Liver (tissue), 9 donors: ENCODE results near the gene GSTT4. TPM values are rescaled to one million over a fixed set of nuclear protein-coding genes. Genes with fewer than 3 reads are reported as not detected.

Source experiments
- DNase-seq: peaks from one replicate; pipeline ENCODE4 v3.0.0-alpha.2; 2017; ENCODE audit warnings: low spot score
- H3K27ac ChIP-seq, 2 donors: one replicate each; pipeline ENCODE4 v1.7.0; 2013; ENCODE audit warnings: inconsistent platforms in 2 of 2, low read length in 2 of 2, control low read depth in 1 of 2, low read depth in 1 of 2, mild to moderate bottlenecking in 1 of 2
- H3K27me3 ChIP-seq, 4 donors: one replicate each; pipeline versions ENCODE4 v1.6.1 to v1.7.0; 2013; ENCODE audit warnings: low read length in 3 of 4, inconsistent platforms in 1 of 4, mild to moderate bottlenecking in 1 of 4, moderate library complexity in 1 of 4; ENCODE audit not compliant: control insufficient read depth in 4 of 4, insufficient read depth in 4 of 4
- H3K36me3 ChIP-seq, 4 donors: one replicate each; pipeline versions ENCODE4 v1.6.1 to v1.7.0; 2013; ENCODE audit warnings: low read length in 3 of 4, mild to moderate bottlenecking in 3 of 4, low read depth in 1 of 4, moderate library complexity in 1 of 4; ENCODE audit not compliant: control insufficient read depth in 4 of 4, insufficient read depth in 3 of 4
- H3K4me1 ChIP-seq, 4 donors: one replicate each; pipeline versions ENCODE4 v1.6.1 to v1.7.0; 2013; ENCODE audit warnings: low read length in 3 of 4, mild to moderate bottlenecking in 3 of 4, moderate library complexity in 1 of 4; ENCODE audit not compliant: control insufficient read depth in 4 of 4, insufficient read depth in 4 of 4
- H3K4me3 ChIP-seq, 3 donors: one replicate each; pipeline versions ENCODE4 v1.6.1 to v1.7.0; 2013; ENCODE audit warnings: low read length in 3 of 3, control low read depth in 1 of 3, low read depth in 1 of 3, mild to moderate bottlenecking in 1 of 3
- H3K9ac ChIP-seq, 2 donors: one replicate each; pipeline ENCODE4 v1.7.0; 2013; ENCODE audit warnings: low read length in 2 of 2, mild to moderate bottlenecking in 2 of 2, moderate library complexity in 2 of 2, control low read depth in 1 of 2, low read depth in 1 of 2
- H3K9me3 ChIP-seq, 4 donors: one replicate each; pipeline versions ENCODE4 v1.6.1 to v1.7.0; 2013; ENCODE audit warnings: low read length in 3 of 4; ENCODE audit not compliant: control insufficient read depth in 4 of 4
- FOXA2 ChIP-seq: IDR thresholded peaks from 2 replicates; pipeline ENCODE4 v1.6.1; 2016; ENCODE audit warnings: antibody characterized with exemption
- GABPA ChIP-seq, 2 donors: IDR thresholded peaks in 1 of 2; conservative IDR thresholded peaks in 1 of 2; 2 replicates each; pipeline ENCODE4 v1.6.1; 2016; ENCODE audit warnings: antibody characterized with exemption in 2 of 2, mild to moderate bottlenecking in 1 of 2, moderate library complexity in 1 of 2
- HNF4A ChIP-seq, 2 donors: conservative IDR thresholded peaks; 2 replicates each; pipeline ENCODE4 v1.6.1; 2016; ENCODE audit warnings: antibody characterized with exemption in 2 of 2, mild to moderate bottlenecking in 2 of 2
- HNF4G ChIP-seq: IDR thresholded peaks from 2 replicates; pipeline ENCODE4 v1.6.1; 2016; ENCODE audit warnings: antibody characterized with exemption
- JUND ChIP-seq, 2 donors: IDR thresholded peaks; 2 replicates each; pipeline ENCODE4 v1.6.1; 2016; ENCODE audit warnings: antibody characterized with exemption in 2 of 2
- NR2F2 ChIP-seq: IDR thresholded peaks from 2 replicates; pipeline ENCODE4 v1.6.1; 2016; ENCODE audit warnings: antibody characterized with exemption
- RAD21 ChIP-seq, 2 donors: IDR thresholded peaks; 2 replicates each; pipeline ENCODE4 v1.6.1; 2016; ENCODE audit warnings: antibody characterized with exemption in 2 of 2, mild to moderate bottlenecking in 2 of 2
- RXRA ChIP-seq, 2 donors: IDR thresholded peaks; 2 replicates each; pipeline ENCODE4 v1.6.1; 2017 to 2018; ENCODE audit warnings: antibody characterized with exemption in 2 of 2, mild to moderate bottlenecking in 1 of 2
- SP1 ChIP-seq: IDR thresholded peaks from 2 replicates; pipeline ENCODE4 v1.6.1; 2018; ENCODE audit warnings: antibody characterized with exemption, mild to moderate bottlenecking
- TAF1 ChIP-seq: conservative IDR thresholded peaks from 2 replicates; pipeline ENCODE4 v1.6.1; 2016; ENCODE audit warnings: antibody characterized with exemption, mild to moderate bottlenecking
- YY1 ChIP-seq: IDR thresholded peaks from 2 replicates; pipeline ENCODE4 v1.6.1; 2016; ENCODE audit warnings: antibody characterized with exemption, mild to moderate bottlenecking
- WGBS: extraction: QIAGEN DNeasy Blood & Tissue Kit; methylation state at CpG from one replicate; pipeline ENCODE4 v1.1.7; 2013; 5-methylcytosine and 5-hydroxymethylcytosine counted together
- polyA plus RNA-seq, 2 donors: library from polyadenylated mRNA; stranded (reverse) in 1 of 2; unstranded in 1 of 2; fragments of 200-250 nt in 1 of 2; fragments of >200 nt in 1 of 2; fragmentation: Nextera tagmentation in 1 of 2; extraction: Ambion mirVana in 1 of 2; gene quantifications; one replicate each; pipeline versions ENCODE4 v1.2.1 to v1.2.3, GENCODE V29; 2013 to 2015
- total RNA-seq, 2 donors: library from RNA; depleted of rRNA; stranded (reverse); fragments of >200 nt; gene quantifications; one replicate each; pipeline ENCODE4 v1.2.3, GENCODE V29; 2014
- TF ChIP-seq, protein P1 (sequence below): IDR thresholded peaks from 2 replicates; pipeline ENCODE4 v1.6.1; 2016; ENCODE audit warnings: antibody characterized with exemption
- TF ChIP-seq, protein P2 (sequence below): fragments of 150-350 bp; IDR thresholded peaks from 2 replicates; pipeline ENCODE4 v1.5.1; 2017; ENCODE audit warnings: improper control_type of control experiment, low read depth, low read length; ENCODE audit not compliant: missing input control
- donor health status: healthy.
- donor health status: healthy.
- donor health status: healthy.
- donor health status: healthy.
- donor health status: healthy.

The GSTT4 gene
- total and polyA plus RNA-seq, 4 donors, result not detected

DNA sequence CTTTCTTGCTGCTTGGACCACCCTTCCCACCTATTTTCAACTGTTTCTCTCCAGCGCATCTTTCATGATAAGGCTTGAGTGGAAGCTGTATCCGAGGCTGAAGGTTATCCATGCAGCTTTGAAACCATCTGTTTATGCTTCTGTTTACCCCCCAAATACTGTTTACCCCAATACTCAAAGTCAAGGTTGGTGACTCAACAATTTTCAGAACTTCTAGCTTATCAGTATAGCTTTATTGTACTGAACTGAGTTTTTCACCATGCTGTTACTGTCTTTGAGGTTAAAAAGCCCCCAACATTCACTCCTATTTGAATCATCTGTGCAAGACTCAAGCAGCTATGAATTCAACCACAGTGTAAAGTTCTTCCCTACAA, 4.8 kb upstream of the GSTT4 start (continued):
- TF ChIP-seq, protein P1, sequence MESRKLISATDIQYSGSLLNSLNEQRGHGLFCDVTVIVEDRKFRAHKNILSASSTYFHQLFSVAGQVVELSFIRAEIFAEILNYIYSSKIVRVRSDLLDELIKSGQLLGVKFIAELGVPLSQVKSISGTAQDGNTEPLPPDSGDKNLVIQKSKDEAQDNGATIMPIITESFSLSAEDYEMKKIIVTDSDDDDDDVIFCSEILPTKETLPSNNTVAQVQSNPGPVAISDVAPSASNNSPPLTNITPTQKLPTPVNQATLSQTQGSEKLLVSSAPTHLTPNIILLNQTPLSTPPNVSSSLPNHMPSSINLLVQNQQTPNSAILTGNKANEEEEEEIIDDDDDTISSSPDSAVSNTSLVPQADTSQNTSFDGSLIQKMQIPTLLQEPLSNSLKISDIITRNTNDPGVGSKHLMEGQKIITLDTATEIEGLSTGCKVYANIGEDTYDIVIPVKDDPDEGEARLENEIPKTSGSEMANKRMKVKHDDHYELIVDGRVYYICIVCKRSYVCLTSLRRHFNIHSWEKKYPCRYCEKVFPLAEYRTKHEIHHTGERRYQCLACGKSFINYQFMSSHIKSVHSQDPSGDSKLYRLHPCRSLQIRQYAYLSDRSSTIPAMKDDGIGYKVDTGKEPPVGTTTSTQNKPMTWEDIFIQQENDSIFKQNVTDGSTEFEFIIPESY, result no peak

DNA sequence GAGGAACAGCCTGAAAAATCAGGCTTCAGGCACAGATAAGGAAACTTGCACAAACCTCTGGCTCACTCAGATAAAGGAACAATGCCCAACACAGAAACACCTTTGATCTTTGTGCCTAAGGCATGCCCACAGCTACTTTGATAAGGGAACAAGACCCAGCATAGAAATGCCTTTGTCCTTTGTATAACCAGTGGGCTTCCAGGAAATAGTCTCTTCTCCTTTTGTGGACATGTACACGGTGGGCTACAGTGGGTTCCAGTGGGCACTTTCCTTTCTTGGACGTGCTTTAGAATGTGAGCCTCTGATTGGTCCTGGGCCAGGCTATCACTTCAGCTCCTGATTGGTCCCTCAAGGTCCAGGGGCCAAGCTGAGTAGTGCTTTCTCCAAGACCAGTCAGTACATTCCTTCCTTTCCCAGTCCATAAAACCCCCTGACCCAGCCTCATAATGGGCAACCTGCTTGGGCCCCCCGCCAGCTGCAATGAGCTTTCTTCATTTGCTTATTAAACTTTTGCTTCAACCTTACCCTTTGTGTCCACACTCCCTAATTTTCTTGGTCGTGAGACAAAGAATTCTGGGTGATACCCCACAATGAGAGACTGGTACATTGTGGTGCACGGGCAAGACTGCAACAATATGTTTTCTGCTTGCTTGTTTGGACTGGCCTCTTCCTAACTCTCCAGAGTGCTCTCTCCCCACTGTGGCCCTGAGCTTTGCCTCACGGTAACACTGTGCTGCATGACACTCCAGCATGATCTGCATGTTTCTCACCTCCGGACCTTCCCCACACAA, 4.2 kb upstream of the GSTT4 start:
- Histone ChIP-seq H3K36me3 (no peaks in the 10 kb centered on the region), H3K27me3 (no peaks in the 10 kb centered on the region), H3K4me1 (peaks cover 0 to 16% (median 11%) of the 10 kb centered on the region in 4 donors), H3K9me3 (no peaks in the 10 kb centered on the region), H3K9ac (no peak overlapping the region), H3K4me3 (no peak overlapping the region), H3K27ac (no peak overlapping the region)
- 93% methylated on average over 7 of the region's 7 CpGs for WGBS
- no peak for DNase-seq
- TF ChIP-seq RAD21 (IDR thresholded peaks at IDR 0.05) (no peak), YY1 (no peak), NR2F2 (no peak), SP1 (no peak)
- TF ChIP-seq, protein P2, sequence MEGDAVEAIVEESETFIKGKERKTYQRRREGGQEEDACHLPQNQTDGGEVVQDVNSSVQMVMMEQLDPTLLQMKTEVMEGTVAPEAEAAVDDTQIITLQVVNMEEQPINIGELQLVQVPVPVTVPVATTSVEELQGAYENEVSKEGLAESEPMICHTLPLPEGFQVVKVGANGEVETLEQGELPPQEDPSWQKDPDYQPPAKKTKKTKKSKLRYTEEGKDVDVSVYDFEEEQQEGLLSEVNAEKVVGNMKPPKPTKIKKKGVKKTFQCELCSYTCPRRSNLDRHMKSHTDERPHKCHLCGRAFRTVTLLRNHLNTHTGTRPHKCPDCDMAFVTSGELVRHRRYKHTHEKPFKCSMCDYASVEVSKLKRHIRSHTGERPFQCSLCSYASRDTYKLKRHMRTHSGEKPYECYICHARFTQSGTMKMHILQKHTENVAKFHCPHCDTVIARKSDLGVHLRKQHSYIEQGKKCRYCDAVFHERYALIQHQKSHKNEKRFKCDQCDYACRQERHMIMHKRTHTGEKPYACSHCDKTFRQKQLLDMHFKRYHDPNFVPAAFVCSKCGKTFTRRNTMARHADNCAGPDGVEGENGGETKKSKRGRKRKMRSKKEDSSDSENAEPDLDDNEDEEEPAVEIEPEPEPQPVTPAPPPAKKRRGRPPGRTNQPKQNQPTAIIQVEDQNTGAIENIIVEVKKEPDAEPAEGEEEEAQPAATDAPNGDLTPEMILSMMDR, result no peak

GRCh38 chr22:24008381-24009226, 3.4 kb upstream of the GSTT4 start:
- Histone ChIP-seq H3K4me3 (no peak overlapping the region), H3K9me3 (no peaks in the 10 kb centered on the region), H3K4me1 (peaks cover 0 to 16% (median 11%) of the 10 kb centered on the region in 4 donors), H3K27me3 (no peaks in the 10 kb centered on the region), H3K36me3 (no peaks in the 10 kb centered on the region), H3K9ac (no peak overlapping the region), H3K27ac (no peak overlapping the region)
- no peak for TF ChIP-seq JUND (IDR thresholded peaks at IDR 0.05)
- TF ChIP-seq SP1, result no peak
- no peak for TF ChIP-seq HNF4A (conservative IDR thresholded peaks at IDR 0.05)
- no peak for TF ChIP-seq FOXA2
- no peak for TF ChIP-seq GABPA (IDR thresholded peaks at IDR 0.05 in 1 of 2, conservative IDR thresholded peaks at IDR 0.05 in 1 of 2)
- TF ChIP-seq YY1, result no peak
- TF ChIP-seq, protein P2, result no peak
- no peak for TF ChIP-seq HNF4G
- no peak for TF ChIP-seq RXRA (IDR thresholded peaks at IDR 0.05)
- TF ChIP-seq RAD21 (IDR thresholded peaks at IDR 0.05), result no peak
- no peak for TF ChIP-seq TAF1
- WGBS, result 88% methylated on average over 6 of the region's 6 CpGs
- DNase-seq, result no peak
